ENCODE results near the gene COPS8.

COPS8 gene

GRCh38 chr2:237148624-237149023 is 62.9 kb downstream of the COPS8 start:
- no peak overlapping the region for H3K4me3 ChIP-seq
- no peak for TF ChIP-seq CTCF (IDR thresholded peaks at IDR 0.05)
- no peaks in the 10 kb centered on the region for H3K4me1 ChIP-seq
- DNase-seq, result no peak
- H3K27ac ChIP-seq, result no peak overlapping the region
- no peaks in the 10 kb centered on the region for H3K36me3 ChIP-seq
- H3K9me3 ChIP-seq, result peaks cover 0 to 31% (median 9%) of the 10 kb centered on the region in 3 donors
- no peaks in the 10 kb centered on the region for H3K27me3 ChIP-seq
- intact Hi-C loops (cut with DNase I; ENCODE audit: low total_unique reads), result no loop called here

- intact Hi-C loops (cut with DNase I; ENCODE audit: low total_unique reads), result no loop called here
- Histone ChIP-seq H3K4me3 (no peak overlapping the region), H3K27ac (no peak overlapping the region), H3K36me3 (no peaks in the 10 kb centered on the region), H3K4me1 (no peaks in the 10 kb centered on the region), H3K27me3 (no peaks in the 10 kb centered on the region), H3K9me3 (peaks cover 0 to 31% (median 9%) of the 10 kb centered on the region in 3 donors)
- no peak for TF ChIP-seq CTCF (IDR thresholded peaks at IDR 0.05)
- DNase-seq, result no peak
Observed at GRCh38 chr2:237149425-237149824, 63.7 kb downstream of the COPS8 start.
